Activated T-cell treated with anti-CD3 and anti-CD28 coated beads, Interleukin-2, amount 50 U/mL, for 24 hours (primary cell): ENCODE data around the gene IL32.
A peak's percentile ranks its signal among the peaks of the same experiment; 100 is the strongest.

Experiments
- DNase-seq: peaks from one replicate; pipeline ENCODE4 v3.0.0-alpha.2; 2020
- H3K27ac Mint-ChIP-seq: 2 replicates; pipeline ENCODE4 v1.8.0; 2020; ENCODE audit warnings: mild to moderate bottlenecking, mixed read lengths
- H3K27me3 Mint-ChIP-seq: 2 replicates; pipeline ENCODE4 v1.8.0; 2020; ENCODE audit warnings: mixed read lengths
- H3K36me3 Mint-ChIP-seq: 2 replicates; pipeline ENCODE4 v1.8.0; 2020; ENCODE audit warnings: low read depth, mixed read lengths
- H3K4me1 Mint-ChIP-seq: 2 replicates; pipeline ENCODE4 v1.8.0; 2020; ENCODE audit warnings: low read depth, mixed read lengths
- H3K4me3 Mint-ChIP-seq: 2 replicates; pipeline ENCODE4 v1.8.0; 2020; ENCODE audit warnings: mild to moderate bottlenecking, moderate library complexity, mixed read lengths
- H3K9me3 Mint-ChIP-seq: 2 replicates; pipeline ENCODE4 v1.8.0; 2020; ENCODE audit warnings: mixed read lengths

Gene IL32

GRCh38 chr16:3025032-3026002, 40.1 kb upstream of the IL32 start:
- peaks cover 62% of the 10 kb centered on the region for H3K4me1 Mint-ChIP-seq
- H3K27me3 Mint-ChIP-seq: peaks cover 17% of the 10 kb centered on the region
- no peak overlapping the region for H3K27ac Mint-ChIP-seq
- H3K36me3 Mint-ChIP-seq: peaks cover 30% of the 10 kb centered on the region
- no peaks in the 10 kb centered on the region for H3K9me3 Mint-ChIP-seq
- DNase-seq: no peak
- H3K4me3 Mint-ChIP-seq: peak overlapping the region; percentile 88

GRCh38 chr16:3026003-3026378, 39.4 kb upstream of the IL32 start:
- H3K4me1 Mint-ChIP-seq: peaks cover 57% of the 10 kb centered on the region
- H3K27me3 Mint-ChIP-seq: peaks cover 23% of the 10 kb centered on the region
- no peak overlapping the region for H3K4me3 Mint-ChIP-seq
- no peak overlapping the region for H3K27ac Mint-ChIP-seq
- no peaks in the 10 kb centered on the region for H3K9me3 Mint-ChIP-seq
- no peak for DNase-seq
- H3K36me3 Mint-ChIP-seq: peaks cover 30% of the 10 kb centered on the region

DNA sequence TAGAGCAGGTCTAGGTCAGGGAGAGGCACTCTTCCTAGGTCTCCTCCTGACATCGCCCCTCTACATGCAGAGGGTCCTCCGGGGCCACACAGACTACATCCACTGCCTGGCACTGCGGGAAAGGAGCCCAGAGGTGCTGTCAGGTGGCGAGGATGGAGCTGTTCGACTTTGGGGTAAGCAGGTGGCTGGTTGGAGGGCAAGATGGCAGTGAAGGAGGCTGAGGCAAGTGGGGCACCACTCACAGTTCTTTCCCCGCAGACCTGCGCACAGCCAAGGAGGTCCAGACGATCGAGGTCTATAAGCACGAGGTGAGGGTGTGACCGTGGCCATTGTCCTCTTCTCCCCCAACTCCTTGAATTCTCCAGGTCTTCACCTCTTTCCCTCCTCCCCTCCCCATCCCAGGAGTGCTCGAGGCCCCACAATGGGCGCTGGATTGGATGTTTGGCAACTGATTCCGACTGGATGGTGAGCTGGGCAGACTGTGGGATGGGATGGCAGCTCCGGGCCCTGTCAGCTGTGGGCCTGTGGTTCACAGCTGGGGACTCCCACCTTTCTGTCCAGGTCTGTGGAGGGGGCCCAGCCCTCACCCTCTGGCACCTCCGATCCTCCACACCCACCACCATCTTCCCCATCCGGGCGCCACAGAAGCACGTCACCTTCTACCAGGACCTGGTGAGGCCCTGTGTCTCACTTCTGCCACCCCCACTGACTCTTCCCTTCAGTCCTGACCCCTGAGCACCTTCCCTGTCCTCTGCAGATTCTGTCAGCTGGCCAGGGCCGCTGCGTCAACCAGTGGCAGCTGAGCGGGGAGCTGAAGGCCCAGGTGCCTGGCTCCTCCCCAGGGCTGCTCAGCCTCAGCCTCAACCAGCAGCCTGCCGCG, 38.6 kb upstream of the IL32 start:
- H3K27ac Mint-ChIP-seq: no peak overlapping the region
- H3K9me3 Mint-ChIP-seq: no peaks in the 10 kb centered on the region
- H3K36me3 Mint-ChIP-seq: peaks cover 29% of the 10 kb centered on the region
- DNase-seq: no peak
- H3K4me1 Mint-ChIP-seq: peaks cover 50% of the 10 kb centered on the region
- no peak overlapping the region for H3K4me3 Mint-ChIP-seq
- peaks cover 28% of the 10 kb centered on the region for H3K27me3 Mint-ChIP-seq

DNA sequence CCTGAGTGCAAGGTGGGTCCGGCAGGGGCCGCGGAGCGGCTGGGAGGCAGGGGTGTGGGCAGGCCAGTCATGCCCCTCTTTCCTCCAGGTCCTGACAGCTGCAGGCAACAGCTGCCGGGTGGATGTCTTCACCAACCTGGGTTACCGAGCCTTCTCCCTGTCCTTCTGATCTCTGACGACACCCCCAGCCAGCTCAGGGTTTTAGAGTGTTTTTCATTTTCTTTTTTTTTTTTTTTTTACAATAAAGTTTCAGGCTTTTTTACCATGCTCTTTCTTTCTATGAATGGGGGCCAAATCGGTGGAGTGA, 38.0 kb upstream of the IL32 start:
- no peaks in the 10 kb centered on the region for H3K9me3 Mint-ChIP-seq
- H3K36me3 Mint-ChIP-seq: peaks cover 29% of the 10 kb centered on the region
- no peak overlapping the region for H3K4me3 Mint-ChIP-seq
- H3K4me1 Mint-ChIP-seq: peaks cover 44% of the 10 kb centered on the region
- DNase-seq: no peak
- H3K27me3 Mint-ChIP-seq: peaks cover 34% of the 10 kb centered on the region
- no peak overlapping the region for H3K27ac Mint-ChIP-seq

- Mint-ChIP-seq H3K27ac (no peak overlapping the region), H3K4me3 (no peak overlapping the region)
- DNase-seq: peak; percentile 91
Observed at GRCh38 chr16:3027983-3028715, 37.3 kb upstream of the IL32 start.

DNA sequence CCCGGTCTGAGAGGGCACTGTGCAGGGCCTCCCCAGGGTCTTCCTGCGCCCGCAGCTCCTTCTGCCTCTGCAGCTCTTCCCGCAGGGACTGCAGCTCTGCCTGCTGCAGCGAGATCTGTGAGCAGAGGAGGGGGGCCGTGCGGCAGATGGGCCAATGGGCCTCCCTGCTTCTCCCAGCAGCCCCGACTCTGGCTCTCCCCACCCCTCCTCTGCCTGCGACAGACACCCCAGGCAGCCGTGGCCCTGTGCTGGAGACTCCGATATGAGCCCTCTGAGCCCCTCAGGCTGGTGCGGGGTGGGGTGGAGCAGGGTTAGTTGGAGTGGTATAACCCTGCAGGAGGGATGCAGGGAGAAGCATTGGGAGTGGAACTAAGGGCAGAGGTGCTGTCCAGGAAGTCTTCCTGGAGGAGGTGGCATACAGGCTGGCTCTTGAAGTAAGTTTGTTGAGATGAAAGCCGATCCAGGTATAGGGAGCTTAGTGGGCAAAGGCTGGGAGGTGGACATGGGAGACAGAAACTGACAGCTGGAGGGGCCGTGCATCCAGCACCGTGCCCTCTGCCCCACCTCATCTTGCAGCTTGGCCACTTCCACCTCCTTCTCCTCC, 36.6 kb upstream of the IL32 start:
- H3K4me3 Mint-ChIP-seq: no peak overlapping the region
- peaks cover 29% of the 10 kb centered on the region for H3K36me3 Mint-ChIP-seq
- H3K9me3 Mint-ChIP-seq: no peaks in the 10 kb centered on the region
- DNase-seq: no peak
- H3K27me3 Mint-ChIP-seq: peaks cover 48% of the 10 kb centered on the region
- peaks cover 30% of the 10 kb centered on the region for H3K4me1 Mint-ChIP-seq
- no peak overlapping the region for H3K27ac Mint-ChIP-seq

More at GRCh38 chr16:3027983-3028715, 37.3 kb upstream of the IL32 start:
- Mint-ChIP-seq H3K27me3 (peaks cover 41% of the 10 kb centered on the region), H3K9me3 (no peaks in the 10 kb centered on the region), H3K4me1 (peaks cover 37% of the 10 kb centered on the region), H3K36me3 (peaks cover 29% of the 10 kb centered on the region)

DNA sequence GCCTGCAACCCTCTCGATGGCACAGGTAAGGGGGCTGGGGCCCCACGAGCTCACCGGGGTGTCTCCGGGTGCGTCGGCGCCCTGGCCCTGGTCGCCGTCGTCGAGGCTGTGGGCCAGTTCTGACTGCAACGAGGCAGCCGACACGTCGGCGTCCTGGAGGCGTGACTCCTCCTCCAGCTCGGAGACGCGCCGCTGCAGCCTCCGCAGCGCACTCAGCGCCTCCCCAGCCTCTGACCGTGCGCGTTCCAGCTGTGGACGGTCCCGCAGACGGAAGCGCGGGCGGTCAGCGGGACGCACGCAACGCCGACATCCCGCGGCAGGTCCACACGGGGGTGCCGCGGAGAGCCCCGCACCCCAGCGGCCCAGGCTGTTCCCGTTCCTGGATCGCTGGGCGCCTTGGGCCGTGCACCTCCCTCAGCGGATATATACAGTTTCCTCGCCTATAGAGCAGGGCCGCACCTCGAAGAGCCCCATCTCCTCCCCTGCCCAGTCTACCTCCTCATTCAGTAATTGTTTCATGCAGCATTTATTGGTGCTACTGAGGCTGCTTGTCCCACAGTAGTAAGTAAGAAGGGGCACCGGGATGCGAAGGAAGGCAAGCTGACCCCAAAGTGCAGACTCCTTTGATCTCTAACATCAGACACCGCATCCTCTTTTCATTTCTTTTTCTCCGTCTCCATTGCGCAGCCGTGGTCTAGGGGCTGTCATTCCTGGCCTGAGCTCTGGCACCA, 35.8 kb upstream of the IL32 start:
- Mint-ChIP-seq H3K4me1 (peaks cover 27% of the 10 kb centered on the region), H3K27me3 (peaks cover 56% of the 10 kb centered on the region), H3K4me3 (peak overlapping the region; percentile 30), H3K9me3 (no peaks in the 10 kb centered on the region), H3K27ac (no peak overlapping the region), H3K36me3 (peaks cover 25% of the 10 kb centered on the region)
- peak; percentile 66 for DNase-seq

DNA sequence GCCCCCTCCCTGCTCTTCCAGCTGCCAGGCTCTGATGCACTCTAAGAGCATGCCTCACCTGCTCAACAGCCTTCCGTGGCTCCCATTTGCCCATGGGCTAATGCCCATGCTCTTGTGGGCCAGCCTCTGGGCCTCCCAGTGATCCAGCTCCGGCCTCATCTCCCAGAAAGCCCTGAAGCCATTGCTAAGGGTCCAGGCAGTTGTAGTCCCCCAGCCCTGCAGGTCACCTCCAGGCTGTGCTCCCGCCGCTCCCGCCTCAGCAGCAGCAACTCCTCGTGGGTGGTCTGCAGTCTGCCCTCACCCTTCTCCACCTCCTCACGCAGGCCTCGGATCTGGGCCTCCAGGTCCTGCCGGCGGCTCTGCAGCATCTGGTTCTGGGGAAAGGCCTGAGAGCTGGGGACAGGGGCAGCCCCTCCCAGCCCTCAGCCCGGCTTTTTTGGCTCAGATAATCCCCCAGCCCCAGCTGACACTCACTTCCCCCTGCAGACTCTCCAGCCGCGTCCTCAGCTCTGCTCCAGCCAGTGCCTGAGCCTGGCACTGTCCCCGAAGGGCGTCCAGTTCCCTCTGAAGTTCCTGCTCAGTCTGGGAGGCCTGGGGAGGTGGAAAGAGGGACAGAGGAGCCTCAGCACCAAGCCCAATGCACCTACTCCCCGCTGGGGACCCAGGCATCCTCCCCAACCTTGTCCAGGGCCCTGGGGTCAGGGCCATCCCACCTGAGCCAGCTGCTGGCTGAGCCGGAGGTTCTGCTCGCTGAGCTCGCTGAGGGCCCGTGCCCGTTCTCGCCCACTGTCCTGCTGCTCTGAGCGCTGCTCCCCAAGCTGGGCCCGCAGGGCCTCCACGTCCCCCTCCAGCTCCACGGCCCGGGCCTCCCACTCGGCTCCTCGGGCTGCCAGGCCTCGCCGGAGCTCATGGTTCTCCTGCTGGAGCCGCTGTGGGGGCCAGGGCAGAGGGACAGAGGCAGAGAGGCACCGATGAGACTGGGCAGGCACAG, 34.9 kb upstream of the IL32 start:
- H3K36me3 Mint-ChIP-seq: peaks cover 23% of the 10 kb centered on the region
- no peaks in the 10 kb centered on the region for H3K9me3 Mint-ChIP-seq
- DNase-seq: no peak
- H3K27ac Mint-ChIP-seq: no peak overlapping the region
- H3K4me3 Mint-ChIP-seq: no peak overlapping the region
- H3K4me1 Mint-ChIP-seq: peaks cover 20% of the 10 kb centered on the region
- H3K27me3 Mint-ChIP-seq: peaks cover 65% of the 10 kb centered on the region

DNA sequence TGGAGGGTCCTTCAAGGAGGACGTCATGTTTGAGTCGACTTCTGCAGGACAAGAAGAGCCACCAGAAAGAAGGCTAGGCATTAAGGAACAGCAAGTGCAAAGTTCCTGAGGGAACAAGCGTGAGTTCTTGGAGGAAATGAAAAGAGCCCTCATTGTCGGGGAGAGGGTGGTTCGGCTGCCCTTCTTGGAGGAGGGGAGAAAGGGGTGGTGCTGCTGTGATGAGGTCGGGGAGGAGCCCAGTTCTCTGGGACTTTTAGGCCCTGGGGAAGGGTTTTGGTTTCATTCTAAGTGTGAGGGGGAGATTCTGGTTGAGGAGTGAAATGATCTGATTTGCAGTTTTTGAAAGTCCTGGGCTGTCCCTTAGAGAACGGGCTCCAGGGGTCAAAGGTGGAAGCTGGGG, 32.8 kb upstream of the IL32 start:
- Mint-ChIP-seq H3K27ac (no peak overlapping the region), H3K36me3 (peaks cover 4% of the 10 kb centered on the region), H3K4me3 (no peak overlapping the region), H3K9me3 (no peaks in the 10 kb centered on the region), H3K4me1 (peaks cover 25% of the 10 kb centered on the region), H3K27me3 (peaks cover 79% of the 10 kb centered on the region)
- DNase-seq: no peak

DNA sequence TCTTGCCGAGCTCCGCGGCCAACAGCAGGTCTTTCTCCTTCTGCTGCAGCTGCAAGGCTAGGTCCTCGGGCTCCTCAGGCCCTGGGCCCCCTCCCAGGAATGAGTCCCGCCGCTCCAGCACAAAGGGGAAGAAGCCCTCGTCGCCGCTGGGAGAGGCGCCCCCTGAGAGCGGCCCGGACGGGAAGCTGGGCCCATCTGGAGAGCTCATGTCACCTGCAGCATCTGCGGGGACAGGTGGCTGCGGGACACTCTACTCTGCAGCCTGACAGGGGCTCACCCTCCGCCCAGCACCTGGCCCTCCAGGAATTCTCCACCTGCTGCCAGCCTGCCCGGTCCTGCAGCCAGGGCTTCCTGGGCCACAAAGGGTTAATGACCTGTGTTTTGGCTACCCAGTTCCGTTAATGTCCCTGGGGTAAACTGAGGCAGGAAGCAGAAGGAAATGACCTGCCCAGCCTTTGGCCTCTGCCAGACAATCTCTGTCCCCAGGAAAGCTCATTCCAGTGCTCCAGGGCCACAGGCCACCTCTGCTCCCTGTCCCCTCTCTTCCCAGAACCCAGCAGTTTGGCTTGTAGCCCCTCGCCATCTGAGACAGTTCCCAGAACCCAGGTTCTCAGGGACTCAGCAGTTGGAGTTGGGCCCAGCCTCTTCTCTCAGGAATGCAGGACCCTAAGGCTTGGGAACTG, 30.0 kb upstream of the IL32 start:
- H3K27ac Mint-ChIP-seq: no peak overlapping the region
- peaks cover 88% of the 10 kb centered on the region for H3K27me3 Mint-ChIP-seq
- H3K4me3 Mint-ChIP-seq: no peak overlapping the region
- peaks cover 11% of the 10 kb centered on the region for H3K4me1 Mint-ChIP-seq
- H3K36me3 Mint-ChIP-seq: no peaks in the 10 kb centered on the region
- no peaks in the 10 kb centered on the region for H3K9me3 Mint-ChIP-seq
- no peak for DNase-seq

- H3K27ac Mint-ChIP-seq: no peak overlapping the region
- peaks cover 11% of the 10 kb centered on the region for H3K4me1 Mint-ChIP-seq
- H3K4me3 Mint-ChIP-seq: no peak overlapping the region
- H3K36me3 Mint-ChIP-seq: no peaks in the 10 kb centered on the region
- H3K9me3 Mint-ChIP-seq: no peaks in the 10 kb centered on the region
- no peak for DNase-seq
- peaks cover 88% of the 10 kb centered on the region for H3K27me3 Mint-ChIP-seq
Observed at GRCh38 chr16:3035972-3036725, 29.3 kb upstream of the IL32 start.
